A549 (cell line): ENCODE data around the gene MAEL. TPM values are rescaled to one million over a fixed set of nuclear protein-coding genes. Genes with fewer than 3 reads are reported as not detected.

Experiments used
- ATAC-seq, 2 experiments: fragments of 200-7000 bp in 1 of 2; fragments of >200 bp in 1 of 2; cut with Nextera tagmentation in 1 of 2; cut with Tn5 transposase in 1 of 2; 3 replicates each; pipeline versions ENCODE4 v1.8.0 to v1.9.1; 2018 to 2020; ENCODE audit warnings: mild to moderate bottlenecking in 1 of 2, moderate library complexity in 1 of 2
- CTCF ChIA-PET: fragments of 300-600 bp; sonication (Branson Sonifier 250); formaldehyde crosslinking; extraction: SDS; loops from one replicate; lab custom pipeline; 2021; ENCODE audit warnings: antibody characterized with exemption, inconsistent platforms; lab: Yijun Ruan, JAX
- POLR2A ChIA-PET: fragments of 350-600 bp; formaldehyde crosslinking; extraction: SDS; loops from one replicate; lab custom pipeline; 2021; ENCODE audit warnings: antibody characterized with exemption, inconsistent platforms; lab: Yijun Ruan, JAX
- DNase-seq, 2 experiments: peaks; one replicate each; pipeline versions ENCODE4 v3.0.0 to v3.0.0-alpha.2; 2011 to 2016; ENCODE audit warnings: low read depth in 1 of 2, low spot score in 1 of 2
- FAIRE-seq: peaks from 2 replicates; lab custom pipeline; 2011; peaks lifted over from hg19 to GRCh38; lab: Jason Lieb, UNC
- H3K27ac ChIP-seq, 2 experiments: fragments of >200 bp; sonication (Bioruptor Twin); formaldehyde crosslinking; 3 replicates each; pipeline ENCODE4 v1.5.1; 2016 to 2017
- H3K4me1 ChIP-seq: fragments of >200 bp; sonication (Bioruptor Twin); formaldehyde crosslinking; 3 replicates; pipeline ENCODE4 v1.6.1; 2016
- H3K4me2 ChIP-seq: fragments of >200 bp; sonication (Bioruptor Twin); formaldehyde crosslinking; 3 replicates; pipeline ENCODE4 v1.6.1; 2016
- H3K4me3 ChIP-seq: fragments of >200 bp; sonication (Bioruptor Twin); formaldehyde crosslinking; 3 replicates; pipeline ENCODE4 v1.5.1; 2016
- H3K9me3 ChIP-seq: fragments of >200 bp; sonication (Bioruptor Twin); formaldehyde crosslinking; 3 replicates; pipeline ENCODE4 v1.6.1; 2016
- CBX8 ChIP-seq: fragments of 200-600 bp; sonication (generic); IDR thresholded peaks from 2 replicates; pipeline ENCODE4 v1.6.1; 2016
- CEBPB ChIP-seq, 2 experiments: fragments of >200 bp in 1 of 2; sonication (Bioruptor Twin) in 1 of 2; formaldehyde crosslinking in 1 of 2; IDR thresholded peaks; 2 replicates each; pipeline ENCODE4 v1.6.1; 2012 to 2016
- CHD2 ChIP-seq: fragments of 150-350 bp; IDR thresholded peaks from 2 replicates; pipeline ENCODE4 v1.6.1; 2014; ENCODE audit warnings: low read length; ENCODE audit not compliant: partially characterized antibody
- ESRRA ChIP-seq: fragments of 150-350 bp; IDR thresholded peaks from 2 replicates; pipeline ENCODE4 v1.6.1; 2014; ENCODE audit warnings: mild to moderate bottlenecking, low read length, borderline replicate concordance
- FOSB ChIP-seq: fragments of 250-450 bp; sonication (Bioruptor Pico); IDR thresholded peaks from 2 replicates; pipeline ENCODE4 v1.5.0; 2020; ENCODE audit warnings: mild to moderate bottlenecking, moderate library complexity
- FOSL2 ChIP-seq, 2 experiments: fragments of 450-650 bp in 1 of 2; fragments of >200 bp in 1 of 2; sonication (Bioruptor Twin) in 1 of 2; formaldehyde crosslinking; IDR thresholded peaks; 2 replicates each; pipeline versions ENCODE4 v1.5.0 to v1.6.1; 2016 to 2020; ENCODE audit warnings: mild to moderate bottlenecking in 1 of 2, moderate library complexity in 1 of 2
- FOXS1 ChIP-seq: fragments of 250-450 bp; sonication (Bioruptor Pico); IDR thresholded peaks from 2 replicates; pipeline ENCODE4 v1.5.0; 2020; ENCODE audit warnings: mild to moderate bottlenecking, moderate library complexity
- GATA3 ChIP-seq: IDR thresholded peaks from 2 replicates; pipeline ENCODE4 v1.6.1; 2012; ENCODE audit warnings: borderline replicate concordance
- HMGXB4 ChIP-seq: fragments of 250-450 bp; sonication (Bioruptor Pico); IDR thresholded peaks from 2 replicates; pipeline ENCODE4 v1.5.0; 2021; ENCODE audit warnings: mild to moderate bottlenecking, moderate library complexity, borderline replicate concordance
- HOXA7 ChIP-seq: fragments of 250-450 bp; sonication (Bioruptor Pico); IDR thresholded peaks from 2 replicates; pipeline ENCODE4 v1.5.0; 2020; ENCODE audit warnings: mild to moderate bottlenecking, moderate library complexity
- HOXB5 ChIP-seq: fragments of 250-450 bp; sonication (Bioruptor Pico); IDR thresholded peaks from 2 replicates; pipeline ENCODE4 v1.5.0; 2020; ENCODE audit warnings: mild to moderate bottlenecking, moderate library complexity
- JUNB ChIP-seq: fragments of >200 bp; sonication (Bioruptor Twin); formaldehyde crosslinking; IDR thresholded peaks from 2 replicates; pipeline ENCODE4 v1.6.1; 2016
- KDM1A ChIP-seq: fragments of 200-600 bp; sonication (generic); IDR thresholded peaks from 2 replicates; pipeline ENCODE4 v1.6.1; 2016; ENCODE audit warnings: low read depth, mild to moderate bottlenecking
- NFE2L2 ChIP-seq: fragments of 150-350 bp; conservative IDR thresholded peaks from 2 replicates; pipeline ENCODE4 v1.6.1; 2014; ENCODE audit warnings: low read length
- NPAS2 ChIP-seq: fragments of 250-450 bp; sonication (Bioruptor Pico); IDR thresholded peaks from 2 replicates; pipeline ENCODE4 v1.8.0; 2022; ENCODE audit warnings: mild to moderate bottlenecking, moderate library complexity, borderline replicate concordance
- NR3C1 ChIP-seq: fragments of >200 bp; sonication (Bioruptor Twin); formaldehyde crosslinking; IDR thresholded peaks from 3 replicates; pipeline ENCODE4 v1.6.1; 2017
- POLR2A ChIP-seq: IDR thresholded peaks from 2 replicates; pipeline ENCODE4 v1.6.1; 2012; ENCODE audit warnings: mild to moderate bottlenecking, low read length
- RAD21 ChIP-seq, 2 experiments: fragments of >200 bp in 1 of 2; sonication (Bioruptor Twin) in 1 of 2; formaldehyde crosslinking in 1 of 2; IDR thresholded peaks in 1 of 2; conservative IDR thresholded peaks in 1 of 2; 2 replicates in 1 of 2; 3 replicates in 1 of 2; pipeline ENCODE4 v1.6.1; 2012 to 2018; ENCODE audit warnings: inconsistent platforms in 1 of 2
- RARB ChIP-seq: fragments of 250-450 bp; sonication (Bioruptor Pico); IDR thresholded peaks from 2 replicates; pipeline ENCODE4 v1.8.0; 2021; ENCODE audit warnings: mild to moderate bottlenecking, moderate library complexity
- REST ChIP-seq: fragments of 200-600 bp; sonication (generic); IDR thresholded peaks from 2 replicates; pipeline ENCODE4 v1.6.1; 2016; ENCODE audit warnings: antibody characterized with exemption, mild to moderate bottlenecking, moderate library complexity
- RFX5 ChIP-seq: fragments of 450-650 bp; IDR thresholded peaks from 2 replicates; pipeline ENCODE4 v1.7.1; 2014; ENCODE audit warnings: antibody characterized with exemption, mild to moderate bottlenecking, moderate library complexity
- SMC3 ChIP-seq: fragments of >200 bp; sonication (Bioruptor Twin); formaldehyde crosslinking; IDR thresholded peaks from 3 replicates; pipeline ENCODE4 v1.6.1; 2018; ENCODE audit warnings: inconsistent platforms
- SREBF2 ChIP-seq: fragments of 450-650 bp; IDR thresholded peaks from 2 replicates; pipeline ENCODE4 v1.6.1; 2014; ENCODE audit warnings: mild to moderate bottlenecking, moderate library complexity
- TFCP2L1 ChIP-seq: fragments of 250-450 bp; sonication (Bioruptor Pico); IDR thresholded peaks from 2 replicates; pipeline ENCODE4 v1.5.0; 2021; ENCODE audit warnings: mild to moderate bottlenecking
- TP53 ChIP-seq: fragments of 250-450 bp; sonication (Bioruptor Pico); IDR thresholded peaks from 2 replicates; pipeline ENCODE4 v1.5.0; 2021; ENCODE audit warnings: mild to moderate bottlenecking, moderate library complexity
- ZSCAN20 ChIP-seq: fragments of 250-450 bp; sonication (Bioruptor Pico); IDR thresholded peaks from 2 replicates; pipeline ENCODE4 v1.8.0; 2022; ENCODE audit warnings: mild to moderate bottlenecking, moderate library complexity
- WGBS: methylation state at CpG from one replicate; pipeline ENCODE4 v1.1.6; 2017; ENCODE audit errors: missing lambda C conversion rate; 5-methylcytosine and 5-hydroxymethylcytosine counted together
- polyA plus RNA-seq, 4 experiments: library from polyadenylated mRNA; depleted of rRNA in 3 of 4; stranded (reverse); fragments of >200 nt; fragmentation: RNase III in 1 of 4; extraction: RNeasy Plus Mini Kit Qiagen cat#74134 plus additional on column Dnase treatment in 1 of 4; gene quantifications; 2 replicates in 3 of 4; 3 replicates in 1 of 4; pipeline ENCODE4 v1.2.3, GENCODE V29; 2011 to 2017
- TF ChIP-seq, protein P1 (sequence below): fragments of >200 bp; sonication (Bioruptor Twin); formaldehyde crosslinking; IDR thresholded peaks from 3 replicates; pipeline ENCODE4 v1.5.1; 2016
- TF ChIP-seq, protein P2 (sequence below): fragments of 250-450 bp; sonication (Bioruptor Pico); IDR thresholded peaks from 2 replicates; pipeline ENCODE4 v1.5.0; 2020; ENCODE audit warnings: low read depth, mild to moderate bottlenecking, moderate library complexity
- TF ChIP-seq, protein P3 (sequence below): IDR thresholded peaks from 2 replicates; pipeline ENCODE4 v1.6.1; 2012; ENCODE audit warnings: low read depth, borderline replicate concordance
- TF ChIP-seq, protein P4 (sequence below): fragments of 450-650 bp; IDR thresholded peaks from 2 replicates; pipeline ENCODE4 v1.6.1; 2014; ENCODE audit warnings: antibody characterized with exemption

The MAEL gene
- polyA plus RNA-seq, 2 of the 4 experiments (the other 2 are of a cell fraction): not detected

DNA sequence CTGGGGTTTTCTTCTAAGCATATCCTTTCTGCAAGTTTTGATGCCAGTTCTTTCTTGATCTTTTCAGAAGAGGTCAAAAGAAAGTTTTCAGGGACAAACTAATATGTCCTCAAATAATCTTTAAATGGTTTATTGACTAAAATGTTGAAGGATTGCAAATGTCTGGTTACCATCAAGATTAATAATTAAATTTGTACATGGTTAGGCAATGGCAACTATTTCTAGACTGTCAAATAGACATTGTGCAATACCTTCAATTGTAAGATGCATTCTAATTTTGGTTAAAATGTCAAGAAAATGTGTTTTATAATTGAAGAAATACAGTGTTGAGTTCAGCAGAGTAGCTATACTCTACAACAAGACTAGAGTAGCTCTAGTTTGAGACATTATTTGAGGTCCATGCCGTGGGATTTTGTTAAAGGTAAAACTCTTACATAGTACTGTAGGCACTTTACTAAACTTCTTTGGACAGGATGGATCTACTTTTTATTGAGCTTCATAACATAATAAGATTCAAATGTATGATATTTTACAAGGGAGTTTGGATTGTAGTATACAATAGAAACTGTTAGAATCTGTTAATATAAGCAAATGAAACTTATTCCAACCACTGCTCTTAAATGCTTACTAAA lies 22.6 kb downstream of the MAEL start:
- H3K9me3 ChIP-seq: no peaks in the 10 kb centered on the region
- ChIA-PET POLR2A (no interaction called here), CTCF (interaction anchor here (0.8 to 1.5 kb wide), 2 partner anchors 11 to 48 kb away, joined by 3 to 4 read pairs; no protein-coding TSS in a partner anchor)
- no peak overlapping the region for H3K4me2 ChIP-seq
- H3K4me3 ChIP-seq: no peak overlapping the region
- no peak for DNase-seq
- TF ChIP-seq NFE2L2 (no peak), FOXS1 (no peak), HOXB5 (CRISPR knock-in tag) (no peak), NPAS2 (CRISPR knock-in tag) (no peak), HMGXB4 (CRISPR knock-in tag) (no peak), CBX8 (no peak), POLR2A (no peak), JUNB (no peak), KDM1A (no peak), RARB (CRISPR knock-in tag) (no peak), HOXA7 (no peak), NR3C1 (no peak), CEBPB (IDR thresholded peaks at IDR 0.05) (no peak), TFCP2L1 (CRISPR knock-in tag) (no peak), RFX5 (no peak), TP53 (CRISPR knock-in tag) (no peak), CHD2 (no peak)
- TF ChIP-seq, protein P1, sequence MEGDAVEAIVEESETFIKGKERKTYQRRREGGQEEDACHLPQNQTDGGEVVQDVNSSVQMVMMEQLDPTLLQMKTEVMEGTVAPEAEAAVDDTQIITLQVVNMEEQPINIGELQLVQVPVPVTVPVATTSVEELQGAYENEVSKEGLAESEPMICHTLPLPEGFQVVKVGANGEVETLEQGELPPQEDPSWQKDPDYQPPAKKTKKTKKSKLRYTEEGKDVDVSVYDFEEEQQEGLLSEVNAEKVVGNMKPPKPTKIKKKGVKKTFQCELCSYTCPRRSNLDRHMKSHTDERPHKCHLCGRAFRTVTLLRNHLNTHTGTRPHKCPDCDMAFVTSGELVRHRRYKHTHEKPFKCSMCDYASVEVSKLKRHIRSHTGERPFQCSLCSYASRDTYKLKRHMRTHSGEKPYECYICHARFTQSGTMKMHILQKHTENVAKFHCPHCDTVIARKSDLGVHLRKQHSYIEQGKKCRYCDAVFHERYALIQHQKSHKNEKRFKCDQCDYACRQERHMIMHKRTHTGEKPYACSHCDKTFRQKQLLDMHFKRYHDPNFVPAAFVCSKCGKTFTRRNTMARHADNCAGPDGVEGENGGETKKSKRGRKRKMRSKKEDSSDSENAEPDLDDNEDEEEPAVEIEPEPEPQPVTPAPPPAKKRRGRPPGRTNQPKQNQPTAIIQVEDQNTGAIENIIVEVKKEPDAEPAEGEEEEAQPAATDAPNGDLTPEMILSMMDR: no peak
- TF ChIP-seq, protein P2, sequence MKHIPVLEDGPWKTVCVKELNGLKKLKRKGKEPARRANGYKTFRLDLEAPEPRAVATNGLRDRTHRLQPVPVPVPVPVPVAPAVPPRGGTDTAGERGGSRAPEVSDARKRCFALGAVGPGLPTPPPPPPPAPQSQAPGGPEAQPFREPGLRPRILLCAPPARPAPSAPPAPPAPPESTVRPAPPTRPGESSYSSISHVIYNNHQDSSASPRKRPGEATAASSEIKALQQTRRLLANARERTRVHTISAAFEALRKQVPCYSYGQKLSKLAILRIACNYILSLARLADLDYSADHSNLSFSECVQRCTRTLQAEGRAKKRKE (CRISPR knock-in tag): no peak
- TF ChIP-seq, protein P3, sequence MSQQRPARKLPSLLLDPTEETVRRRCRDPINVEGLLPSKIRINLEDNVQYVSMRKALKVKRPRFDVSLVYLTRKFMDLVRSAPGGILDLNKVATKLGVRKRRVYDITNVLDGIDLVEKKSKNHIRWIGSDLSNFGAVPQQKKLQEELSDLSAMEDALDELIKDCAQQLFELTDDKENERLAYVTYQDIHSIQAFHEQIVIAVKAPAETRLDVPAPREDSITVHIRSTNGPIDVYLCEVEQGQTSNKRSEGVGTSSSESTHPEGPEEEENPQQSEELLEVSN: no peak
- FAIRE-seq: no peak
- H3K4me1 ChIP-seq: no peaks in the 10 kb centered on the region
- no peak for ATAC-seq
- no peak overlapping the region for H3K27ac ChIP-seq
- 2% methylated on average over 1 of the region's 1 CpG for WGBS

GRCh38 chr1:167012570-167012969 lies 23.5 kb downstream of the MAEL start:
- no peak for ATAC-seq
- DNase-seq: no peak
- Histone ChIP-seq H3K27ac (no peak overlapping the region), H3K4me2 (no peak overlapping the region), H3K4me1 (no peaks in the 10 kb centered on the region), H3K4me3 (no peak overlapping the region), H3K9me3 (no peaks in the 10 kb centered on the region)
- ChIA-PET POLR2A (no interaction called here), CTCF (interaction anchor here (1.5 kb wide), 1 partner anchor 10 kb away, joined by 4 read pairs; no protein-coding TSS in a partner anchor)
- 0% methylated on average over 2 of the region's 2 CpGs for WGBS
- FAIRE-seq: no peak
- TF ChIP-seq REST: no peak
- no peak for TF ChIP-seq HOXA7
- TF ChIP-seq, protein P4, sequence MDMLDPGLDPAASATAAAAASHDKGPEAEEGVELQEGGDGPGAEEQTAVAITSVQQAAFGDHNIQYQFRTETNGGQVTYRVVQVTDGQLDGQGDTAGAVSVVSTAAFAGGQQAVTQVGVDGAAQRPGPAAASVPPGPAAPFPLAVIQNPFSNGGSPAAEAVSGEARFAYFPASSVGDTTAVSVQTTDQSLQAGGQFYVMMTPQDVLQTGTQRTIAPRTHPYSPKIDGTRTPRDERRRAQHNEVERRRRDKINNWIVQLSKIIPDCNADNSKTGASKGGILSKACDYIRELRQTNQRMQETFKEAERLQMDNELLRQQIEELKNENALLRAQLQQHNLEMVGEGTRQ: no peak
- TF ChIP-seq GATA3: no peak
- TF ChIP-seq FOSB (CRISPR knock-in tag): no peak
- no peak for TF ChIP-seq ZSCAN20
- TF ChIP-seq SMC3: no peak
- TF ChIP-seq SREBF2: no peak
- TF ChIP-seq KDM1A: no peak
- TF ChIP-seq RAD21 (conservative IDR thresholded peaks at IDR 0.05 in 1 of 2, IDR thresholded peaks at IDR 0.05 in 1 of 2): no peak
- TF ChIP-seq TFCP2L1 (CRISPR knock-in tag): no peak
- TF ChIP-seq RARB (CRISPR knock-in tag): no peak
- no peak for TF ChIP-seq ESRRA
- TF ChIP-seq NPAS2 (CRISPR knock-in tag): no peak
- TF ChIP-seq FOSL2 (IDR thresholded peaks at IDR 0.05): no peak
- TF ChIP-seq FOSL2 (CRISPR knock-in tag; IDR thresholded peaks at IDR 0.05): no peak
